PC-3 (cell line): ENCODE results near the gene MAP2K7. TPM values are rescaled to one million over a fixed set of nuclear protein-coding genes. Genes with fewer than 3 reads are reported as not detected.

Source experiments
- ATAC-seq: fragments of 200-7000 bp; cut with Tn5 transposase; 2 replicates; pipeline ENCODE4 v1.9.1; 2020; ENCODE audit warnings: mild to moderate bottlenecking, moderate library complexity
- BruUV-seq: library from RNA; stranded (reverse); fragments of 400-500 nt; replicated peaks from 2 replicates; lab custom pipeline; 2021; lab: Mats Ljungman, UMichigan
- CTCF ChIA-PET: fragments of 300-600 bp; sonication (Branson Sonifier 250); formaldehyde crosslinking; loops from one replicate; lab custom pipeline; 2022; ENCODE audit warnings: antibody characterized with exemption; lab: Charles Lee
- POLR2A ChIA-PET: fragments of 300-600 bp; sonication (Branson Sonifier 250); formaldehyde crosslinking; loops from one replicate; lab custom pipeline; 2022; ENCODE audit warnings: antibody characterized with exemption; ENCODE audit not compliant: unreplicated experiment; lab: Charles Lee
- DNase-seq: peaks from one replicate; pipeline ENCODE4 v3.0.0-alpha.2; 2015
- H2AFZ ChIP-seq: fragments of 300-600 bp; sonication (generic); 2 replicates; pipeline ENCODE4 v1.6.0; 2016; ENCODE audit warnings: antibody characterized with exemption, low read length
- H3F3A ChIP-seq: fragments of 300-600 bp; sonication (generic); one replicate; pipeline ENCODE4 v1.6.0; 2017; ENCODE audit warnings: antibody characterized with exemption, low read length, control low read depth, mild to moderate bottlenecking; ENCODE audit not compliant: unreplicated experiment
- H3K27ac ChIP-seq: fragments of 300-600 bp; sonication (generic); 2 replicates; pipeline ENCODE4 v1.5.1; 2016; ENCODE audit warnings: mild to moderate bottlenecking, low read length
- H3K27me3 ChIP-seq: fragments of 300-600 bp; sonication (generic); 2 replicates; pipeline ENCODE4 v1.6.1; 2016; ENCODE audit warnings: low read length, mixed read lengths
- H3K36me3 ChIP-seq: fragments of 300-600 bp; sonication (generic); 2 replicates; pipeline ENCODE4 v1.6.1; 2016; ENCODE audit warnings: low read depth, mixed run types, low read length, mixed read lengths
- H3K4me1 ChIP-seq: fragments of 300-600 bp; sonication (generic); 2 replicates; pipeline ENCODE4 v1.5.1; 2016; ENCODE audit warnings: low read length; ENCODE audit not compliant: insufficient read depth
- H3K4me2 ChIP-seq: fragments of 300-600 bp; sonication (generic); 2 replicates; pipeline ENCODE4 v1.6.0; 2016; ENCODE audit warnings: low read length
- H3K4me3 ChIP-seq: fragments of 300-600 bp; sonication (generic); 2 replicates; pipeline ENCODE4 v1.5.1; 2016; ENCODE audit warnings: mild to moderate bottlenecking, low read length, mixed read lengths
- H3K79me2 ChIP-seq: fragments of 300-600 bp; sonication (generic); 2 replicates; pipeline ENCODE4 v1.6.1; 2017; ENCODE audit warnings: low read length, mixed read lengths
- H3K9ac ChIP-seq: fragments of 300-600 bp; sonication (generic); 2 replicates; pipeline ENCODE4 v1.6.0; 2016; ENCODE audit warnings: mild to moderate bottlenecking, low read length
- H3K9me2 ChIP-seq: fragments of 300-600 bp; sonication (generic); replicated peaks from 2 replicates; pipeline ENCODE4 v1.6.1; 2016; ENCODE audit warnings: mixed run types, low read length, mixed read lengths
- H3K9me3 ChIP-seq: fragments of 300-600 bp; sonication (generic); 2 replicates; pipeline ENCODE4 v1.6.1; 2016; ENCODE audit warnings: low read length, mixed read lengths
- H4K20me1 ChIP-seq: fragments of 300-600 bp; sonication (generic); 2 replicates; pipeline ENCODE4 v1.6.1; 2016; ENCODE audit warnings: low read length, mixed read lengths
- EZH2 ChIP-seq: fragments of 300-600 bp; sonication (generic); IDR thresholded peaks from one replicate; pipeline ENCODE4 v1.6.1; 2017; ENCODE audit warnings: antibody characterized with exemption, mild to moderate bottlenecking, low read length; ENCODE audit not compliant: unreplicated experiment
- EZH2phosphoT487 ChIP-seq: fragments of 300-600 bp; sonication (generic); IDR thresholded peaks from 2 replicates; pipeline ENCODE4 v1.6.1; 2018; ENCODE audit warnings: mild to moderate bottlenecking, antibody characterized with exemption, low read length, borderline replicate concordance
- intact Hi-C: fragments of 100-400 bp; cut with micrococcal nuclease; formaldehyde crosslinking; loops from 2 replicates; pipeline ENCODE4 v1.9.0; 2023
- total RNA-seq: library from RNA; depleted of rRNA; stranded (reverse); fragments of >200 nt; gene quantifications from 2 replicates; pipeline ENCODE4 v1.2.3, GENCODE V29; 2014
- TF ChIP-seq, protein P1 (sequence below): fragments of 300-600 bp; sonication (generic); conservative IDR thresholded peaks from 2 replicates; pipeline ENCODE4 v1.5.1; 2017; ENCODE audit warnings: antibody characterized with exemption, low read depth, mild to moderate bottlenecking, low read length

MAP2K7 gene
- total RNA-seq, 1 experiment from 2014 or later, result 39.3 TPM

DNA sequence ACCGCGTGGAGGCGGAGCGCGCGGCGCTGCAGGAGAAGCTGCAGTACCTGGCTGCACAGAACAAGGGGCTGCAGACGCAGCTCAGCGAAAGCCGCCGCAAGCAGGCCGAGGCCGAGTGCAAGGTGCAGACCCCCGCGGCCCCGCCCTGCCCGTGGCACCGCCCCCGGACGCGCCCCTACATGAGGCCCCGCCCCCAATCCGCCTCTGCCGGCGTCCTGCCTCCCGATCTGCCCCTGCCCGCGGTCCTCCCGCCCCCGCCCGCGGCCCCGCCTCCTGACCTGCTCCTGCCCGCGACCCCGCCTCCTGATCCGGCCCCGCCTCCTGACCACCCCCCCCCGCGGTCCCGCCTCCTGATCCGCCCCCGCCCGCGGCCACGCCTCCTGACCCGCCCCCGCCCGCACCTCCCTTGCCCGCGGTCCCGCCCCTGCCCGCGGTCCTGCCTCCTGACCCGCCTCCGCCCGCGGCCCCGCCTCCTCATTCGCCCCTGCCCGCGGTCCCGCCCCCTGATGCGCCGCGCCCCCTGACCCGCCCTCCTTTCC lies 41.2 kb upstream of the MAP2K7 start:
- Histone ChIP-seq H2AFZ (no peak overlapping the region), H3K4me1 (no peaks in the 10 kb centered on the region), H3K9me2 (no peaks in the 10 kb centered on the region), H4K20me1 (no peaks in the 10 kb centered on the region), H3K79me2 (no peaks in the 10 kb centered on the region), H3K9me3 (no peaks in the 10 kb centered on the region), H3K9ac (no peak overlapping the region), H3F3A (no peaks in the 10 kb centered on the region), H3K4me2 (no peak overlapping the region), H3K27ac (no peak overlapping the region), H3K27me3 (no peaks in the 10 kb centered on the region), H3K36me3 (no peaks in the 10 kb centered on the region), H3K4me3 (no peak overlapping the region)
- POLR2A ChIA-PET, result no interaction called here
- TF ChIP-seq EZH2phosphoT487 (no peak), EZH2 (no peak)
- TF ChIP-seq, protein P1, sequence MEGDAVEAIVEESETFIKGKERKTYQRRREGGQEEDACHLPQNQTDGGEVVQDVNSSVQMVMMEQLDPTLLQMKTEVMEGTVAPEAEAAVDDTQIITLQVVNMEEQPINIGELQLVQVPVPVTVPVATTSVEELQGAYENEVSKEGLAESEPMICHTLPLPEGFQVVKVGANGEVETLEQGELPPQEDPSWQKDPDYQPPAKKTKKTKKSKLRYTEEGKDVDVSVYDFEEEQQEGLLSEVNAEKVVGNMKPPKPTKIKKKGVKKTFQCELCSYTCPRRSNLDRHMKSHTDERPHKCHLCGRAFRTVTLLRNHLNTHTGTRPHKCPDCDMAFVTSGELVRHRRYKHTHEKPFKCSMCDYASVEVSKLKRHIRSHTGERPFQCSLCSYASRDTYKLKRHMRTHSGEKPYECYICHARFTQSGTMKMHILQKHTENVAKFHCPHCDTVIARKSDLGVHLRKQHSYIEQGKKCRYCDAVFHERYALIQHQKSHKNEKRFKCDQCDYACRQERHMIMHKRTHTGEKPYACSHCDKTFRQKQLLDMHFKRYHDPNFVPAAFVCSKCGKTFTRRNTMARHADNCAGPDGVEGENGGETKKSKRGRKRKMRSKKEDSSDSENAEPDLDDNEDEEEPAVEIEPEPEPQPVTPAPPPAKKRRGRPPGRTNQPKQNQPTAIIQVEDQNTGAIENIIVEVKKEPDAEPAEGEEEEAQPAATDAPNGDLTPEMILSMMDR, result no peak
- no peak for ATAC-seq
- BruUV-seq, result no TSS peak
- CTCF ChIA-PET, result no interaction called here
- no peak for DNase-seq
- intact Hi-C loops, result no loop called here

DNA sequence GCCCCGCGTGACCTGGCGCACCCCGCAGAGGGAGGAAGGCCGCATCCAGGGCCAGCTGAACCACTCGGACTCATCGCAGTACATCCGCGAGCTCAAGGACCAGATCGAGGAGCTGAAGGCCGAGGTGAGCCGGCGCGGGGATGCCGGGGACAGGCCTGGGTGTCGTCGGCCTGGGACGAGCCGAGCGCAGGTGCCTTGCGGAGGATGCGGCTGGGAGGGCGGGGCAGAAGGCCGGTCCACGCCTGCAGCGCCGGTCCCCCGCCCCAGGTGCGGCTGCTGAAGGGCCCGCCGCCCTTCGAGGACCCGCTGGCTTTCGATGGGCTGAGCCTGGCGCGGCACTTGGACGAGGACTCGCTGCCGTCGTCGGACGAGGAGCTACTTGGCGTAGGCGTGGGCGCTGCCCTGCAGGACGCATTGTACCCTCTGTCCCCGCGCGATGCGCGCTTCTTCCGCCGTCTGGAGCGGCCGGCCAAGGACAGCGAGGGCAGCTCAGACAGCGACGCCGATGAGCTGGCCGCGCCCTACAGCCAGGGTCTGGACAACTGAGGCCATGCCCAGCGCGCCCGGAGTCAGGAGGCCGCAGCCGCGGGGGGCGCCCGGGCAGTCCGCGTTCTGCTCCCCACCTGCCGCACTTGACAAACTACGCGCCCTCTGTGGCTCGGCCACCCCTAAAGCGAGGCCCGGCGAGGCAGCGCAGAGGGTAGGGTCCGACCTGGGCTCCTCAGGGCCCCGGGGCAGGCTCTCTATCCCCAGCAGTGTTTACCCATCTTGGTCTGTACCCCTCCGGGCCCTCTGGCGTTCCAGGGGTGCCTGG lies 40.3 kb upstream of the MAP2K7 start:
- Histone ChIP-seq H3K4me1 (peaks cover 2% of the 10 kb centered on the region; the same call in 1 of the 2 replicates), H3K4me2 (no peak overlapping the region), H3K9me3 (no peaks in the 10 kb centered on the region), H3K79me2 (no peaks in the 10 kb centered on the region), H3K36me3 (no peaks in the 10 kb centered on the region), H3K27me3 (no peaks in the 10 kb centered on the region), H3K27ac (no peak overlapping the region), H2AFZ (no peak overlapping the region), H4K20me1 (no peaks in the 10 kb centered on the region), H3K9me2 (no peaks in the 10 kb centered on the region), H3K4me3 (no peak overlapping the region), H3F3A (no peaks in the 10 kb centered on the region), H3K9ac (no peak overlapping the region)
- CTCF ChIA-PET, result no interaction called here
- POLR2A ChIA-PET, result no interaction called here
- no peak for ATAC-seq
- intact Hi-C loops, result no loop called here
- no peak for TF ChIP-seq EZH2phosphoT487
- TF ChIP-seq EZH2, result no peak
- TF ChIP-seq, protein P1, result no peak
- DNase-seq, result no peak
- no TSS peak for BruUV-seq
